GM04503 (cell line): Measurements from ENCODE around the gene CRACR2A.

ENCODE experiments used
- DNase-seq: peaks from one replicate; pipeline ENCODE4 v3.0.0-alpha.2; 2012; ENCODE audit warnings: low read depth

The CRACR2A gene

DNA sequence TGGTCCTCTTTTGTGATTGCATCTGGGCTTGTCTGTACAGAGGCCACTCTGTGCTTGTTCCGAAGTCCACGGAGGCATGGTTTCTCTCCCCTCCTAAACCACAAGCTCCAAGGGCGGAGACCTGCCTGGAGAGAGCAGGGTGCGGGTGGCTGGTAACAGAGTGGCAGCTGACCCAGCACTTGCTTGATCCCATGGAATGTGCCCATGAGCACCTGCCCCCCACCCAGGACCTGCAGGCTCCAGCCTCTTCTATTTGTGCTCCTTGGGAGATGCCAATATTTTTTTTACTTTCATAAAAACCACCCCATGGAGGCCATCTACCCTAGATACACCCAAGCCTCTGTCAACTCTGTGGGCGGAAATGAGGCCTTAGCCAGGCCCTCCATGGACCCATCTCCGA is 157.2 kb downstream of the CRACR2A start:
- no peak for DNase-seq

DNA sequence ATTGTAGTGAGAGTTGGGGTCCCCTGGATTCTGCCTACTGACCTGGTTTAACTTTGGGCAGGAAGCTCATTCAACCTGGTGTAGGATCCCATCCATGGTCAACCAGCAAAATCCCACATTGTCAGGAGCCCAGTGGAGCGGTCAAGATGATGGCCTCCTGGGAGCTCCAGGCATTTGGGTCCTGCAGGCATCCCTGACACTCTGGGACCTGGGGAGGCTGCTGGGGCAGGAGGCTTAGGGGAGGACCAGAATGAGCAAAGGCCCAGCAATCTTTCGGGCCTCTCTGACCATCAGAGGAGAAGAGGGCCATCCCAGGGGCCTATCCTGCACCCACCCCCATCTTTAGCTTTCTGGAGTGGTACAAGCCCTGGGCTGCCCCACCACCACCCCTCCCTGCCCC is 157.9 kb downstream of the CRACR2A start:
- no peak for DNase-seq

DNA sequence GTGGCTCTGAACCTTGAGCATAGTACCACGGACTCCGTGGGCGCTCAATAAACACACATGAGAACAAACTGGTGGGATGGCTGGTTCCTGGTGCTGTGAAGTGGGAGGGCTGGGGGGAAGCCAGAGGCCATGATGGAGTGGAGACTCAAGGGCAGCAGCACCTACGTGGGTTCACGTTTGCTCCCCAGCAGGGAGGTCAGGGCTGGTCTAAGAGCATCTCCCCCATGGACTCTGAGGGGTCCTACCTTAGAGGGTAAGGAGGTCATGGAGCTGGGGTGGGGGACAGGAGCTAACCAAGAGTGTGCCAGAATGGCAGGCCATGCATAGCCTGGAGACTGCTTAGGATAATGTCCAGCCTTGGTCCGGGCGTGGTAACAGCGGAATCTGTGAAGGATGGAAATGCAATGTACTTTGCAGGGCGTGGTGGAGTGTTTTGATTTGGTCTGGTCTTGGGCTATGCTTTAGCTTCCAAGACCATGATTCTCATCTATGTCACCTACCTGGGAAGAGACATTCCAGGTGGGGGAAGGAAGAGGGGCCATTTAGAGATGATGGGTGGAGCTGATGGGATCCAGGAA is 158.9 kb downstream of the CRACR2A start:
- no peak for DNase-seq

DNA sequence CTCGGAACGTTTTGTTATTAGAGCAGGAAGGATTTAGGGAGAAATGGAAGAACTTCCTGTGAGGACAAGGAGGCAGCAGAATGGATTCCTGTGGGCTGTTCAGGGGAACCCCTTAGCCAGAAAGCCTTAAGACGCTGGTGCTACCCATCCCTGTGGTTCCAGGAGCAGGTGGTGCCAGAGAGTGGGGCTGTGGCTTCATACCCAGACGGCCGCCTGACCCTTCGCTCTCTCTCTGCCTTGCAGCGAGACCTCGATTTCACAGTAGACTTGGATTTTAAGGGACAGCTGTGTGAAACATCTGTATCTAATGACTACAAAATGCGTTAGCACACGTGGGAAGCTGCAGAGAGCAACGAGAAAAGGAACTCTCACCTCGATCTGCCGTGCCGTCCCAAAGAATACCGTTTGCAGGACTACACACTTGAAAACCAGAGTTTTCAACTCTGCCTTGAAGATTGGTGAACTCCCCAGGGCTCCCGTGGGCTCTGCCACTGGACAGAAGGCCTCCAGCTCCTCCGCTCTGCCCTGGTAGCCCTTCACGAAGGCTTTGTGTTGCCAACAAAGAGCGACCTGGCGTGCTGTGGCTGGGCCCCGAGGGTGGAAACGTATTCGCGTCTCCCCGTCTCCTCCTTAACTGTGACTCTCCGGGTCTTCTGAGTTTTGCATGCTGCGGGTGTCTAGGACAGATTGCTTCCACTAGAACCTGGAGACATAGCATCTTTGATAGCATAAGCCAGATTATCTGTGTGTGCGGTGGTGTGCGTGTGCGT is 159.9 kb downstream of the CRACR2A start:
- no peak for DNase-seq

DNA sequence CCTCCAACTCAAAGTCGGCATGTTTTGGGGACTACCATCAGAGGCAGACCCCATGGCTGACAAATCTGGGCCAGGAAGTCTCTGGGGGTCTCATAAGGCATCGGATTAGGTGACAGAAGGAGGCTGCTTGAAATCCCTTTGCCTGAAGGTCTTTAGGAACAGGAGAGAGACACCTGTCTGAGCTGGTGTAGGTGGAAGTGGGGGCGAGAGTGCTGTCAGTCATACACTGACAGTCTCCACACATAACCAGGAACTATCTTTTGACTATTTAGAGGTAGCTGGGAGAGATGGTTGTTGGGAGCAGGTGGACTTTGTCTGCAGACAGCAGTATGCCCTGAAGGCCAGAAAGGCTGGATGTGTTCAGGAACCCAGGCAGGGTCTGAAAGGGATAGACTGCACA is 163.2 kb downstream of the CRACR2A start:
- no peak for DNase-seq

DNA sequence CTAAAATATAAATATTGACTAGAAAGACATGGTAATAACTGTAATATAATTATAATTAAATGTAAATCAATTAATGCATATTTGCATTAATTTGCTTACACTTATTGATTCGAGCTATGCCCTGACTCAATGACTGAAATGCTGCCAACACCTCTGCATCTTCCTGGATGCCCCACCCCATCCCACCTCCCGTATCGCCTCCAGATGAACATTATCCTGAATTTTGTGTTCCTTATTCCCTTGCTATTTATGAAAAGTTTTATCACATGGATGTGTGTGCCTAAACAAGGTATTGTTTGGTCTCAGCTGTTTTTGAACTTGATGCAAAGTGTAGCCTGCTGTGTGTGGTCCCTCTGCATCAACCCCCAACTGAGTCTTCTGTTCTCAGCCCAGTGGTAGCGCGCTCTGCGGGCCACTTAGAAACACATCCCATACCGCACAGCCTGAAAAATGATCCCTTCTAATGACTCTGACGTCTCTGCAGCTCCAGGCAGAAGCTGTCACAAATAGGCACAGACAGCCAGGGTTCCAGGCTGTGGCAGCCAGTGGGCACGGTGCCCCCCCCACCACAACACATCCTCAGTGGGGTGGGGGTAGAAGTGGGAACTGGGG is 165.4 kb downstream of the CRACR2A start:
- DNase-seq, result no peak

DNA sequence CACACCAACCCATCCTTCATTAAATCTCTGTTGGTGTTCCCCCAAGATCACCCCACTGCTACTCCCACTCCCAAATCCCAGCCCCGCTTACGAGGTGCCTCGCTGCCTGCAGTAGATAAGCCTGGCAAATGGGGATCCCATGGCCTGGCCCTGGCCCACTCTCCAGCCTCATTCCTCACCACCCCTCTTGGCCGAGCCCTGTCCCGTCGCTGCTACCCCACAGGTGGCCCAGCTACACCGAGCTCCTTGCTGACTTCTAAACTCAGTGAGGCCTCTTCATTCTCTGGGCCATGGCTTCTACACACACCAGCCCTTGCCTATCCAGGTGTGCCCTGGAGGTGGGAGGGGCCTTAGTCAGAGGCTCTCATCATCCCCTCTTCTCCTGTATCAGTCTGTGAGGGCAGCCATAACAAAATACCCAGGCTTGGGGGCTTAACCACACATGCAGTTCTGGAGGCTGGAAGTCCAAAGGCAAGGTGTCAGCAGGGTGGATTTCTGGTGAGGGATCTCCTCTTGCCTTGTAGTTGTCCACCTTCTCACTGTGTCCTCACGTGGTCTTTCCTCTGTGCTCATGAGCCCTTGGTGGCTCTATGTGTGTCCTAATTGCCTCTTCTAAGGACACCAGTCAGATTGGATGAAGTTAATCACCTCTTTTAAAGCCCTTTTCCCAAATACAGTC is 169.1 kb downstream of the CRACR2A start:
- no peak for DNase-seq

DNA sequence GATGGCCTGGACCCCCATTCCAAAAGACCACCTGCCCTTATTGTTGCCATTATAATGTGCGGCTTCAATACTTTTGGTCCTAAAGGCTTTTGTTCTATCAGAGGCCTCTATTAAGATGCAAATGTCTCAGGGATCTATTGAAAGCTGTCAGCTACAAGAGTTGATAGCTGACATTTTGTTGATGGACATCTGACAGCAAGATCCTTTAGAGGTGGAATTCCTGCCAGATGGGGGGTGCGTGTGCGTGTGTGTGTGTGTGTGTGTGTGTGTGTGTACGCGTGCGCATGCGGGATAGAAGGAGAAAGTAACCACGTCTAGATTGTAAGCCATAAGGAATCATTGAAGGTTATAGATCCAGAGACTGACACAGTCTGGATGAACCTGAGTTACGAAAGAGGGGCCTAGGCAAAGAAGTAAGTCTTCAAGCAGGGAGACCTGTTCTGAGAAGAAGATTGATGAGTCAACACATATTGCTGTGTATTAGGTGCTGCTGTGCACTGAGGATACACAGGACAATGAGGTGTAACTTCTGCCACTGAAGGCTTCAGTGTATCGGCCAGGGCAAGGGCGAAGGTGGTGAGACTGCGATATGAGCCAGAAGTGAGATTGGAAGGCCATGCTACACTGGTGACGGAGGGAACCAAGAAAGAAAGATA is 172.7 kb downstream of the CRACR2A start:
- no peak for DNase-seq

DNA sequence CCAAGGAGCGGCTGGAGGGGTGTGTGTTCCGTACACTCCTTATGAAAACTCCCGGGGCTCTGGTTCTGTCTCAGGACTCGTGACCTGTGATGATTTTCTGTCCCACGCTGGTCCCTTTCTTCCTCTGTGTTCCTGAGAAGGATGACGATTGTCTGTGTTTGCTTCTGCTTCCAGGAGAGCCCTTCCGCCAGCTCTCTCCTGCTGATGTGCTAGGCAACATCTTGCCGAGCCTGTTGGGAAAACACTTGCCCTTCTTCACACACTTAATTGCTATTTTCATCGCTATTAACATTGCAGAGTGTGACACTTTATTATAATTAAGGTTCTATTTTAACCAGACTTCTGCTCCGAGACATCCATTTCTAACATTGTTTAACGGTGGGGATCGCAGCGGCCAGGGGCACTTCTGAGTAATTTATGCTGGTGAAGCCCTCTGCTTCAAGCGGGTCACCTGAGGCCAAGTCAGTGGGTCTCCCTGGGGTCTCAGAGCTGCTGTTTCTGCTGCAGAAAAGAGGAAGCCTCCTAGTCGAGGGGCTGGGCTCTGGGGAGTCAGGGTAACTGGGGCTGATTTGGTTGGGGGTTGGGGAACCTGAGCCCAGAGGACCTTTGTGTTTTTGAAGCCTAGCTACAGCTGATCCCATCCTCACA is 173.3 kb downstream of the CRACR2A start:
- no peak for DNase-seq

DNA sequence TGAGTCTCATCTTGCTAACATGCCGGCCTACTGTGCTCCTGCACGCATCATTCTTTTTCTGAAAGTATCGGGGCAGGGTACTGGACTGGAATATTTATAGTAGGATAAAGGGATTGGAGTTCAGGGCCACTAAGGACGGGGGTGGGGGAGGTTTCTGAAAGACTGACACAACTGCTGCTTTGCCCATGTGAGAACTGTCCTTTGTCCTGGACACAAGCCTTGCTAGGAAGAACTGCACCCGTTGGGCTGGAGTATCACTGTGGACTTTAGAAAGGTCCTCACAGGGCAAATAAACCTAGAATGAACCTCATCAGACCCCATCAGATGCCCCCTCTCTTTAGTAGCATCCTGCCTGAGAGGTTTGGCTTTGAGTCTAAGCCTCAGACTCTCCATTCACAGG is 174.4 kb downstream of the CRACR2A start:
- DNase-seq, result no peak

DNA sequence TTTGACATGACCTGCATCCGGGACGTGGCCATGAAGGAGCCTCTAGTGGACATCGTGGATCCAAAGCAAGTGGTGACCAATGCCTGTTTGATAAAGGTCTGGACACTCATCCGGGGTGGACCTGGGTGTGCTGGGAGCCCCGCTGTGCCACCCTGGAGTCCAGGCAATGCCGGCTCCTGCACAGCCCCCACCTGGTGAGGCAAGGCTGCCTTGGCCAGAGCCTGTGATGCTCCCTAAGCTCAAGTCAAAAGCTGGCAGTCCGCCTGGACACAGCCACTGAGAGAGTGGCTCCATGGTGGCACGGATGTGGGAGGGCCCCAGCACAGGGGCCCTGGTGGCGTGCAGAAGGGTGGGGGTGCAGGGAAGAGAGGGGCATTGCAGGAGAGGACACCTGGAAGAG is 176.0 kb downstream of the CRACR2A start:
- no peak for DNase-seq

DNA sequence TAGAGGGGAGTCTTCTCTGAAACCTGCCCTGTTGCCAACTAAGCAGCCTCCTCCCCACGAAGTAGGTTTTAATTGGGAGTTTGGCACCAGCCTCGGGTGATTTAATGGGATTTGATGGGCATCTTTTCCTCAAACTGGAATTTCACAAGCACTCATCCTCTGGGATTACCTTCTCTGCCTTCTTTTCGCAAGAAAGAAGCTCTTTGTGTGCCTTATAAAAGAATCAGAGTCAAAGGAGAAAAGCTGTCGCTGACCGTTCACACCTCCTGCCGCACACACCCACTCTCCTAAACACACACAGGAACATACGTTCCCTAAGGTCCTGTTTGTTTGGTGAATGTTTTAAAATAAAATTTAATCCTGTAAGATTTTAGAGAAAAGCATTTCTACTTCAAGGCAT is 177.9 kb downstream of the CRACR2A start:
- DNase-seq, result no peak

DNA sequence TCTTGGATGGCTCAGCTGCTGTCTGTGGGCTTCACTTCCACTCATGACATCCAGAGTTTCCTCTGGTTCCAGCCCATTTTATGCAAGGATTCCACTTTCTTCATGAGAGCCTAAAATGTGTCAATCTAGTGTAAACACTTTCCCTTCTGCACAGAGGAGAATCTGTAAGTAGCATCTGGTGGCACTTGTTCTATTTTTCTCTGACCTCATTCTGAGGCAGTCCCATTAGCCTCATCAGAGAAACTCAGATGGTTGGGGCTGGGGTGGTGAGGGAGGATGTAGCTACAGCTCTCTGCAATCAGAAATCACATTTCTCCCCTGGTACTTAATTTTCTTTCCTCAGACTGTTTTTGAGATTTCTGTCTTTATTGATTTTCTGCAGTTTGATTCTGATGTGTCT is 180.3 kb downstream of the CRACR2A start:
- DNase-seq, result no peak

DNA sequence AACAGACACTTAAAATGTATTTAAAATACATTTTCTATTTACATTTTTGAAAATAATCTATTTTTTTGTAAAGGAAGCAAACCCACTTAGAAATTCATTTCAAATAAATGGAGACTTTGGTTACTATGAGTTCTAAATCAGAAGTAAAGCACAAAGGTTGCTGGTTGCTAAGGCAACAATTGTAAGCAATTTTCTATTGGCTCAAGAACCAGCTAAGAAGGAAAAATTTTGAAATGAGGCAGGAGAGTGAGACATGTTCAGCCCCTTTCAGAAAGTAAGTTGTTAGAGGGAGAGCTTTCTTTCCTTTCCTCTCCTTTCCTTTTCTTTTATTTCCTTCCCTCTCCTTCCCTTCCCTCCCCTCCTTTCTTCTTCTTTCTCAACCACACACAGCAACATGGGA is 181.2 kb downstream of the CRACR2A start:
- no peak for DNase-seq

DNA sequence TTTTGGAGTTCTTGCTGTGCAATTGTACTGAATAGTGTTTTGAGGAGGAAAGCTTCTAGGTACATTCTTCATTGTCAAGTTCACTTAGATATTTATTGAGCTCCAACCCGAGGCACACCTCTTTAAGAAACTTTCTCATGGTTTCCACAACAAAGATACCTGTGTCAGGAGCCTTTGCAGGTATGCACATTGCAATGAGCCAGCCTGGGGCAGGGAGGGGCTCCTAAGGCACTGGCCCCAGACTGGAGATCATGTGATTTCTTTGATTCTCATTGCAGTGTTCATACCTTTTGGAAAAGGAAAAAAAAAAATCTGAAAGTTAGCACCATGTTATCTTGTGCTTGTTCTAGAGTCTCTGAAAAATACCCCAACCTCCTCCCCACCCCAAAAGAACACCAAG is 181.6 kb downstream of the CRACR2A start:
- no peak for DNase-seq

DNA sequence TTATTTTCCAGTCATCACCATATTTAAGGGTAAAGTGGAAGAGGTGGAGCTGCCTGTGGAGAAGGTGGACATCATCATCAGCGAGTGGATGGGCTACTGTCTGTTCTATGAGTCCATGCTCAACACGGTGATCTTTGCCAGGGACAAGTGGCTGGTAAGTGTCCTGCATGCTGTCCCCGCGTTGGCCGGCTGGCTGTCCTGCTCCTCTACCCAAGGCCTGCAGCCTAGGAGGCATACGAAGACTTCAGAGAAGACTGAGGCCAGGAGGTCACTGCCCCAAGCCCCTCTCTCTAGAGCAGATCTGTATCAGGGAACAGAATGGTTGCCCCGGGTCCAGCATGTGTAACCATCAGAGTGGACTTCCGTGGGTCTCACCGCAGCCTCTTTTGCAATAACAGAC is 184.2 kb downstream of the CRACR2A start:
- DNase-seq, result no peak

DNA sequence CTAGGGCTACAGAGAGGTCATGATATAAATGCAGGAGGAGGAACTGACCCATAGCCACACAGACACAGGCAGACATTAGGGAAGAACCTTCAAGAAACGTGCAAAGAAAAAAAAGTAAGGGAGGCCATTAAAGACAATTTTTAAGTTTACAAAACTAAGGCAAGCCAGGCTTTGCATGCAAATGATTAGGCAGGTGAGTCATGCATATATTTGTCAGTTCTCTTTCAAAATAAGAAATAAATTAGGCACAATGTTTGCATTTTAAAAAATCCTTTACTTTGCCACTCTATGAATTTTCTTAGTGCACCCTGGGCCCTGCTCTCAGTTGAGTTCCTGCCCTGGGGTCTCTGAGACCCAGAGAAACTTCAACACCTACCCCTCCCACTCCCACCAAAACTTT is 186.9 kb downstream of the CRACR2A start:
- no peak for DNase-seq
